Measurements from ENCODE around the gene IKZF3.
"Not testable (repeated sequence)": the region's sequence is repeated elsewhere in the genome, so short reads cannot be mapped to it uniquely, and the experiment has no call there.

Gene IKZF3

GRCh38 chr17:39737760-39738567 lies 126.1 kb downstream of the IKZF3 start, which contains the start of gene GRB7:
Gene GRB7, plus strand, starts transcription at chr17:39737938. Its CDS starts 4,364 bp downstream, at chr17:39742302.
- DNase-seq: no peak

- DNase-seq: no peak
Measured at GRCh38 chr17:39737206-39737759, 126.8 kb downstream of the IKZF3 start.

- DNase-seq: no peak
Measured at GRCh38 chr17:39736319-39737165, 127.6 kb downstream of the IKZF3 start.

GRCh38 chr17:39735882-39736281 lies 128.2 kb downstream of the IKZF3 start:
- DNase-seq: no peak

- no peak for DNase-seq
Measured at GRCh38 chr17:39732586-39732985, 131.5 kb downstream of the IKZF3 start.

- DNase-seq: peak; percentile 96 to 97
Measured at GRCh38 chr17:39730095-39730921, 133.8 kb downstream of the IKZF3 start, which contains the start of gene MIEN1. Gene MIEN1, minus strand, starts transcription at chr17:39730532. Its CDS starts 37 bp downstream, at chr17:39730495.

- DNase-seq: no peak
Measured at GRCh38 chr17:39729280-39729851, 134.7 kb downstream of the IKZF3 start.

- DNase-seq: no peak
Measured at GRCh38 chr17:39727556-39727955, 136.6 kb downstream of the IKZF3 start.

GRCh38 chr17:39726617-39727016 lies 137.5 kb downstream of the IKZF3 start:
- no peak for DNase-seq

- not testable (repeated sequence) for DNase-seq
Measured at GRCh38 chr17:39725923-39726322, 138.2 kb downstream of the IKZF3 start.

GRCh38 chr17:39724731-39725130 lies 139.4 kb downstream of the IKZF3 start:
- DNase-seq: no peak

GRCh38 chr17:39722965-39723848 lies 140.9 kb downstream of the IKZF3 start:
- no peak for DNase-seq

GRCh38 chr17:39722104-39722503 lies 142.0 kb downstream of the IKZF3 start:
- no peak for DNase-seq

- no peak for DNase-seq
Measured at GRCh38 chr17:39719563-39720355, 144.4 kb downstream of the IKZF3 start.

GRCh38 chr17:39717660-39718059 lies 146.5 kb downstream of the IKZF3 start:
- DNase-seq: no peak

- DNase-seq: no peak
Measured at GRCh38 chr17:39716879-39717536, 147.1 kb downstream of the IKZF3 start.

GRCh38 chr17:39716073-39716818 lies 147.9 kb downstream of the IKZF3 start:
- DNase-seq: no peak

- no peak for DNase-seq
Measured at GRCh38 chr17:39715375-39716072, 148.6 kb downstream of the IKZF3 start.

Data from stimulated activated CD4-positive, alpha-beta T cell treated with anti-CD3 and anti-CD28 coated beads, Interleukin-2, amount 100 ng/mL, for 48 hours (primary cell).